Spinal cord (tissue), 10 donors: ENCODE measurements around the gene HMGCS2. TPM values are rescaled to one million over a fixed set of nuclear protein-coding genes. Genes with fewer than 3 reads are reported as not detected.

Source experiments
- DNase-seq, 6 donors: peaks; one replicate each; pipeline versions ENCODE4 v3.0.0 to v3.0.0-alpha.2; 2013 to 2015; ENCODE audit warnings: low spot score in 6 of 6, low read depth in 4 of 6
- H3K27ac ChIP-seq: one replicate; pipeline ENCODE4 v1.5.1; 2013; ENCODE audit warnings: low read depth, low read length, control low read depth
- H3K27me3 ChIP-seq: one replicate; pipeline ENCODE4 v1.6.1; 2013; ENCODE audit warnings: low read length; ENCODE audit not compliant: control insufficient read depth, insufficient read depth
- H3K36me3 ChIP-seq: one replicate; pipeline ENCODE4 v1.6.1; 2013; ENCODE audit warnings: low read length; ENCODE audit not compliant: control insufficient read depth, insufficient read depth
- H3K4me1 ChIP-seq: one replicate; pipeline ENCODE4 v1.6.1; 2013; ENCODE audit warnings: low read length; ENCODE audit not compliant: control insufficient read depth, insufficient read depth
- H3K4me3 ChIP-seq: one replicate; pipeline ENCODE4 v1.5.1; 2013; ENCODE audit warnings: low read depth, low read length, control low read depth
- H3K9me3 ChIP-seq: one replicate; pipeline ENCODE4 v1.6.1; 2013; ENCODE audit warnings: low read length; ENCODE audit not compliant: control insufficient read depth, insufficient read depth
- WGBS: methylation state at CpG from one replicate; pipeline ENCODE4 v1.1.5; 2013; ENCODE audit warnings: missing lambda C conversion rate; ENCODE audit not compliant: insufficient coverage; 5-methylcytosine and 5-hydroxymethylcytosine counted together
- polyA plus RNA-seq, 2 donors: library from polyadenylated mRNA; unstranded; fragments of 120-200 nt; gene quantifications; one replicate each; pipeline ENCODE4 v1.2.1, GENCODE V29; 2013; ENCODE audit not compliant: insufficient read length in 2 of 2
- total RNA-seq, 2 donors: library from RNA; depleted of rRNA in 1 of 2; stranded (reverse); fragments of 120-200 nt in 1 of 2; fragments of >200 nt in 1 of 2; gene quantifications; one replicate each; pipeline versions ENCODE4 v1.2.3 to v1.2.4, GENCODE V29; 2013 to 2014
- donor health status: healthy.

Gene HMGCS2
- total and polyA plus RNA-seq, 4 donors = 0.27 to 1.8 (median 0.63) TPM; not detected in 1

DNA sequence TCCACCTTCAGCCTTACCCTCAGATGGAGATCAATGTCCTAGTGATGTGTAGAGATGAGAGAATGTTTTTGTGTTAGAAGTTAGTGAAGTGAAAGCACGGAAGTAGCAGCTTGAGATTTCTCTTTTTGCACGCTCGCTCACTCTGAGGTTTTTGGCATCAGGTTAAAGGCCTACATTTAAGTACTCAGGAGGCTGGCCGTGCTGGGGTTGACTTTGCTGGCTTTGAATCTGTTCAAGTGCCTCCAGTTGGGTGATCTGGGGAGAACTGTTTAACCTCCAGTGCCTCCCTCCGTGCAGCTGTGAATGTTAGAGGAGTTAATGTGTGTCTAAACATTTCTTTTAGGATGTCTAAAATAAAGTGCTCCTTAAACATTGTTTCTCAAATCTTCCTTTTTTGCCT, 43.1 kb downstream of the HMGCS2 start:
- H3K27ac ChIP-seq = no peak overlapping the region
- no peak for DNase-seq
- no peaks in the 10 kb centered on the region for H3K27me3 ChIP-seq
- no peaks in the 10 kb centered on the region for H3K4me1 ChIP-seq
- WGBS = 90% methylated on average over 4 of the region's 5 CpGs
- no peak overlapping the region for H3K4me3 ChIP-seq
- no peaks in the 10 kb centered on the region for H3K9me3 ChIP-seq
- H3K36me3 ChIP-seq = peaks cover 42% of the 10 kb centered on the region

DNA sequence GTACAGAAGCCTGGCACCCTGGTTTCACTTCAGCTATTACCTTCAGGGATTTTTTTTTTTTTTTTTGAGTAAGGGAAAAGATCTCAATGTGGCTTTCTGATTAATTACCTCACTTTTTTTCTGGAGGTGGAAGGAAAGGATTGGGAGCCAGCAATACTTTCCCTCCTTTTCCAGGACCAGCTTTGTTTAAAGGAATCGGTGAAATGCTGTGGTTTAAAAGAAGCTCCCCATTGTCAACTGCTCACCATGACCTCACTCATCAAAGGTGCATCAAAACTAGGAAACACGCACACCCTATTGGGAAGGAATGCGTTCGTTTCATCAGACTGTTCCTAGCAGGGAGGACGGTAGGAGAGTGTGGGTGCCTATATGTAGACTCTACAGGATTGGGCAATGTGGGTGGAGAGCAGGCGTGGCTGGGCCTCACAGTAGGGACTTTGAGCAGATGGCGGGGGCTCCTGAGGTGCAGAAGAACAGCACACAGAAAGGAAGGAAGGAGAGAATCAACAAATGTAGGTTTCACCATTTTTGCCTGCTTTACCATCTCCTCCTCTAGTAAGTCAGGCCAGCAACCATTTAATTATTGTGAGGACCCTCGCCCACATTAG, 44.0 kb downstream of the HMGCS2 start:
- Histone ChIP-seq H3K9me3 (no peaks in the 10 kb centered on the region), H3K4me3 (no peak overlapping the region), H3K27me3 (no peaks in the 10 kb centered on the region), H3K4me1 (no peaks in the 10 kb centered on the region), H3K36me3 (peaks cover 40% of the 10 kb centered on the region), H3K27ac (no peak overlapping the region)
- 91% methylated on average over 7 of the region's 8 CpGs for WGBS
- DNase-seq = no peak

DNA sequence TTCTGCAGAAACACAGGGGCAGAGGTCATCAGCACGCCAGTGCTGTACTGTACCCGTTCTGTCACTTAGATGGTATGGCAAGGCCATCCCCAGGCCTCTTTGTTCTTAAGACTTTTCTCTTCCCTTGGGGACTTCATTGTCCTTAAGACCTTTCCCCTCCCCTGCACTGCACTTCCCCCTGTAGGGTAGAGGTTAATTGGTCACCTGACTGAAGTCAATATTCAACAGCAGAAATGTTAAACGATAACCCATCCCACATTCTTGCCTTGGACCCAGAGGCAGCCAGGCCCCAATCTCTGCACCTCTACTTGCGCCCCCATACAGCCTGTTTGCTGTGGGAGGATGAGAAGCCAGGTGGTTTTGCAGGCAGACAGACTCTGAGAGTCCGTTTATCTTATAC, 46.8 kb downstream of the HMGCS2 start:
- DNase-seq = no peak
- H3K4me1 ChIP-seq = no peaks in the 10 kb centered on the region
- no peaks in the 10 kb centered on the region for H3K9me3 ChIP-seq
- no peak overlapping the region for H3K27ac ChIP-seq
- WGBS = 86% methylated on average over 2 of the region's 5 CpGs
- peaks cover 29% of the 10 kb centered on the region for H3K36me3 ChIP-seq
- H3K27me3 ChIP-seq = no peaks in the 10 kb centered on the region
- H3K4me3 ChIP-seq = no peak overlapping the region

DNA sequence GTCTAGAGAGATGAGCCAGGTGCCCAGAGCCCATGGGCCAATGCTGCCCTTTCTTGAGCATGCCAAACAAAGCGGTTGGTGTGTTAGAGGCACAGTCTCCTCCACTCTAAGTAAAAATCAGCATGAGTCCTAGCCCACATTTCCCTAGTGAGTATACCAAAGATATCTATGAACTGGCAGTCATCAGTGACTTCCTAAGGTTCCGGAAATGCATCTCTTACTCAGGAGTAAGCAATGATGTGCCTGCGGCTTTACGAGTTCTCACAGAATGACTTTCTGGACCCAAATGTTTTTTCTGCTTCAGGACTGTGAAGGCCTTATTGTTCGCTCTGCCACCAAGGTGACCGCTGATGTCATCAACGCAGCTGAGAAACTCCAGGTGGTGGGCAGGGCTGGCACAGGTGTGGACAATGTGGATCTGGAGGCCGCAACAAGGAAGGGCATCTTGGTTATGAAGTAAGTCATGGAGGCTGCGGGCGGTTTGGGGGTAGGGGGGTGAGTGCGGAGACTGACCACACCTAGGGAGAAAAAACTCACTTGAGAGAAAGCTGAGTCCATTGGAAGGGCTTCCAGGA, 47.8 kb downstream of the HMGCS2 start:
- 96% methylated on average over 11 of the region's 11 CpGs for WGBS

DNA sequence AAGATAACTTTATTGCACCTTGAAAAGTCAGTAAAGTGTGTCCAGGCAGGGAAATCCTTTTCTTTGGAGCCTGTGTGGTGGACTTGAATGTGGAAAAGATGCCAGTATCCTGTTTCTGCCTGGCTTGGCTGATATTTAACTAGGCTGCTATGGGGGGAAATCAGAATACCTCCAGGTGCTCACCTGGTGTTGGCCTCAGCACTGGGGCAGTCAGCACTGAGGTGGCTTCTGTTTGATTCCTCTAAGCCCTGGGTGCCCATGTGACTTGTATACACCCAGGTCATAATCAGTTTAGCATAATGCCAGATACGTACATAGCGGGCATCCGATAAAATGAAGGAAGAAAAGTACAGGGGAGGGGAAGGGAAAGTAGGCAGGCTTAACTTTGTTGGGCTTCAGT, 49.7 kb downstream of the HMGCS2 start:
- no peak for DNase-seq
- H3K4me1 ChIP-seq = peaks cover 20% of the 10 kb centered on the region
- H3K4me3 ChIP-seq = no peak overlapping the region
- H3K36me3 ChIP-seq = peaks cover 8% of the 10 kb centered on the region
- no peaks in the 10 kb centered on the region for H3K27me3 ChIP-seq
- 80% methylated on average over 3 of the region's 3 CpGs for WGBS
- H3K27ac ChIP-seq = no peak overlapping the region
- H3K9me3 ChIP-seq = no peaks in the 10 kb centered on the region

More for the DNA sequence above, 47.8 kb downstream of the HMGCS2 start:
- Histone ChIP-seq H3K27me3 (no peaks in the 10 kb centered on the region), H3K36me3 (peaks cover 22% of the 10 kb centered on the region), H3K4me3 (no peak overlapping the region), H3K27ac (no peak overlapping the region), H3K4me1 (peaks cover 5% of the 10 kb centered on the region), H3K9me3 (no peaks in the 10 kb centered on the region)
- DNase-seq = no peak

DNA sequence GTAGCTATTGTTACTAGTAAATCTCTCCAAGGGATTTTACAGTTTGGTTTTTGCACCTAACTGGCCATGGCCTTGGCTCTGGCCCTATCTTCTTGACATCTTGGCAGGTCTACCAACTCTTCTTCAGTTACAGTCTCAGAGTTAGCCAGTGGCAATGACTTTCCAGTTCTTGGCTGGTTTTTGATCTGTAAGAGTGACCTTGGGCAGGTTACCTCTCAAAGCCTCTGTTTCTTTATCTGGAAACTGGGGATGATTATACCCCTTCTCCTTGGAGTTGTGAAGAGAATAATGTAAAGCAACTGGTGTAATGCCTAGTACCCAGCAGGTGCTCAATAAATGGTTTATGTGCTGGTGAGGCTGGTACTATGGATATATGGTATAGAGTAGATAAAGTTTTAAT, 50.3 kb downstream of the HMGCS2 start:
- DNase-seq = no peak
- peaks cover 26% of the 10 kb centered on the region for H3K4me1 ChIP-seq
- no peaks in the 10 kb centered on the region for H3K9me3 ChIP-seq
- no peak overlapping the region for H3K4me3 ChIP-seq
- peaks cover 3% of the 10 kb centered on the region for H3K36me3 ChIP-seq
- no peak overlapping the region for H3K27ac ChIP-seq
- no peaks in the 10 kb centered on the region for H3K27me3 ChIP-seq

DNA sequence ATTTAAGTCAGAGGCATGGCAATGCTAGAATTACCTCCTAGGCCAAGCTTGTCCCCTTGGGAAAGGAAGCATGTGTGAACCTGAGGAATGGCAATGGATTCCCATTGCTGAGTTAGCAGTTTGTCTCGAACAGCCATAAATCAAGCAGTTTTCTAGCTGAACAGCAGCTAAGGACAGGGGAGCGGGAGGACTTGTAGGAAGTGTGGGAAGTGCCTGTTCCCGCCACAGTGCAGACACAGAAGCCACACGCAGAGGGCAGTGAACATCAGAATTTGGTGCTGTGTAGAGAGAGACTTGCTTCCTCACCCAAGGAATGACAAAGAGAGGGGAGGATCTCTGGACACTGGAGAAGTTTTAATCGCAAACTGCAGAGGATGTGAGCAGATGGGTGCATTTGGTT, 53.2 kb downstream of the HMGCS2 start:
- H3K27ac ChIP-seq = peak overlapping the region; percentile 59
- H3K4me3 ChIP-seq = no peak overlapping the region
- H3K4me1 ChIP-seq = peaks cover 42% of the 10 kb centered on the region
- H3K27me3 ChIP-seq = no peaks in the 10 kb centered on the region
- 33% methylated on average over 5 of the region's 5 CpGs for WGBS
- H3K36me3 ChIP-seq = no peaks in the 10 kb centered on the region
- peak in 2 of 6 donors; percentile 34 to 68 for DNase-seq
- H3K9me3 ChIP-seq = no peaks in the 10 kb centered on the region

DNA sequence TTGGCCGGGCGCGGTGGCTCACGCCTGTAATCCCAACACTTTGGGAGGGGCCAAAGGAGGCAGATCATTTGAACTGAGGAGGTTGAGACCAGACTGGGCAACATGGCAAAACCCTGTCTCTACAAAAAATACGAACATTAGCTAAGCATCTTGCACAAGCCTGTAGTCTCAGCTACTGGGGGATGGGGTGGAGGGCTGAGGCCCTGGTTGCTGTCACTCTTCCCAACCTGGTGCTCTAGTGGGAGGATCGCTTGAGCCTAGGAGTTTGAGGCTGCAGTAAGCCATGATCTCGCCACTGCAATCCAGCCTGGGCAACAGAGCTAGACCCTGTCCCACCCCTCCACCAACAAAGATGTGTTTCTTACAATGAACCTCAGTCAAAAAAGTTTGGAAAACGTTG, 54.1 kb downstream of the HMGCS2 start:
- no peaks in the 10 kb centered on the region for H3K9me3 ChIP-seq
- no peak overlapping the region for H3K4me3 ChIP-seq
- H3K27ac ChIP-seq = peak overlapping the region; percentile 94
- DNase-seq = peak in 1 of 6 donors; percentile 31
- H3K36me3 ChIP-seq = no peaks in the 10 kb centered on the region
- WGBS = 60% methylated on average over 1 of the region's 8 CpGs
- H3K4me1 ChIP-seq = peaks cover 42% of the 10 kb centered on the region
- H3K27me3 ChIP-seq = no peaks in the 10 kb centered on the region

DNA sequence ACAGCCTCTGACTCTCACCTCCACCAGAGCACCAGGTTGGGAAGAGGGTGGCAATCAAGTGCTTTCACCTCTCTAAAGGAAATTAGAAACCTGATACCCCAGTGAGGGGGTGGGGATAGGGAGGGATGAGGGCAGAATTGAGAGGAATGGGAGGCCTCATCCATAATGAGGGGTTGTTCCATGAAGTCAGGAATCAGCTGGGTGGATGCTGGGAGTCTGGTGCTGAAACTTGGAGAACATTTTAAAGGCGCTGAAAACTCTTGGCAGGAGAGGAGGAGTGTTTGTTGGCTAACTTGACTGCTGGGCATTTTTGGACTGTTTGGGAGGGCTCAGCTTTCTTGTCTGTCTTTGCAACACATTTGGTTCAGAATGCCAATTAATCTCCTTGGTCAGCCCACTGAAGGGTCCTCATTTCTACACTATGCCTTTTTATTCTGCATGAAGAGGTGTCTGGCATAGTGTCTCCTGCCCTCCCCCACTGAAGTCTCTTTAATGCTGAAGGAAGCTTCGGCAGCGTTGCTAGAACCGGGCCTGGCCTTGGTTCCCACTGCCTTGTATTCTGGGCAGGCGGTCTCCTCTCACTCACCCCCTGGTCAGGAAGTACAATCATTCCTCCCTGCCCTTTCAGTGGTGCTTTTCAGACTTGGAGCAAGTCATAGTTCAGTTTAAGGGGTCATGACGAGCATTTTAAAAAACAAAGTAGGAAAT, 54.8 kb downstream of the HMGCS2 start:
- DNase-seq = peak in 4 of 6 donors; percentile 47 to 87 (median 52)
- WGBS = 64% methylated on average over 2 of the region's 6 CpGs

More for the DNA sequence above, 54.8 kb downstream of the HMGCS2 start:
- peak overlapping the region; percentile 93 for H3K4me3 ChIP-seq
- H3K9me3 ChIP-seq = no peaks in the 10 kb centered on the region
- peak overlapping the region; percentile 94 for H3K27ac ChIP-seq
- H3K27me3 ChIP-seq = no peaks in the 10 kb centered on the region
- peaks cover 42% of the 10 kb centered on the region for H3K4me1 ChIP-seq
- no peaks in the 10 kb centered on the region for H3K36me3 ChIP-seq
